ENCODE results near the gene CFAP46.

- TF ChIP-seq CTCF (conservative IDR thresholded peaks at IDR 0.05; ENCODE audit: low read length) (no peak), EZH2phosphoT487 (IDR thresholded peaks at IDR 0.05; ENCODE audit: borderline replicate concordance, low read depth, low read length) (no peak)
Observed at GRCh38 chr10:132804785-132805426, 137.5 kb downstream of the CFAP46 start.
